ENCODE measurements around the gene CNNM4.
A peak's percentile ranks its signal among the peaks of the same experiment; 100 is the strongest.

The CNNM4 gene

DNA sequence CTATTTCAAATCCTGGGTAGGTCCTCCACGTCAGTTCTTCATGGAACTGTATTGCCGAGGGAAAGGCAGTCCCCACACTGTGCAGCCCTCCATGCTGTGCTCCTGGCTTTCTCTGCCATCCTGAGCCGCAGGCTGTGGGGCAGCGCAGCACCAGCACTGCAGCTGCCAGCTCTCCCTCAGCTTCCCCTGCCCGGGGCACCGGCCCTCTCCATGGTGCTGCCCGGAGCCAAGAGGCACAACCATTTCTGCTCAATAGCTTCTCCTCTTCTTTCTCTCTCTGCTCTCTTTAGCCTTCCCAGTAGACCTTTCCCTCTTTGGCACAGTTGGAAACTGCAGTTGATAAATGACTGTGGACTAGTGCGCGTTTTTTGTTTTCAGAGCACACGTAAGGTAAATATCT is 71.0 kb downstream of the CNNM4 start:
- FAIRE-seq = no peak

DNA sequence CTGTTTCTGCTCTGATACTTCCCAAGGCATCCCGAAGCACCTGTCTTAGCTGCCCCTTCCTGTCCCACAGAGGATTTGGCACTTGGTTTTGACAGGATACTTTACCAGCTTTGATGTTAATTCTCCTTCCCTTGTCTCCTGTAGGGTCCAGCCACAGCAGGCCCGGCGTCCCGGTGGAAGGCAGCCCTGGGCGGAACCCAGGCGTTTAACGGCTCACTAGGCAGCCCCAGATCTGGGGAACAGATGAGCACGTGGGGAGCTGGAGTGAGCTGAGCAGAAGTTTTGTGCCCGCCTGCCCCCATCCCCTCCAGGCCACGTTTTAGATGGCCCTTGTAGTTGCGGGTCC is 71.7 kb downstream of the CNNM4 start:
- FAIRE-seq (no peak), DNase-seq (ENCODE audit: low spot score) (no peak)

More for the DNA sequence above, 71.0 kb downstream of the CNNM4 start:
- peak; percentile 30 for DNase-seq (ENCODE audit: low spot score)

DNA sequence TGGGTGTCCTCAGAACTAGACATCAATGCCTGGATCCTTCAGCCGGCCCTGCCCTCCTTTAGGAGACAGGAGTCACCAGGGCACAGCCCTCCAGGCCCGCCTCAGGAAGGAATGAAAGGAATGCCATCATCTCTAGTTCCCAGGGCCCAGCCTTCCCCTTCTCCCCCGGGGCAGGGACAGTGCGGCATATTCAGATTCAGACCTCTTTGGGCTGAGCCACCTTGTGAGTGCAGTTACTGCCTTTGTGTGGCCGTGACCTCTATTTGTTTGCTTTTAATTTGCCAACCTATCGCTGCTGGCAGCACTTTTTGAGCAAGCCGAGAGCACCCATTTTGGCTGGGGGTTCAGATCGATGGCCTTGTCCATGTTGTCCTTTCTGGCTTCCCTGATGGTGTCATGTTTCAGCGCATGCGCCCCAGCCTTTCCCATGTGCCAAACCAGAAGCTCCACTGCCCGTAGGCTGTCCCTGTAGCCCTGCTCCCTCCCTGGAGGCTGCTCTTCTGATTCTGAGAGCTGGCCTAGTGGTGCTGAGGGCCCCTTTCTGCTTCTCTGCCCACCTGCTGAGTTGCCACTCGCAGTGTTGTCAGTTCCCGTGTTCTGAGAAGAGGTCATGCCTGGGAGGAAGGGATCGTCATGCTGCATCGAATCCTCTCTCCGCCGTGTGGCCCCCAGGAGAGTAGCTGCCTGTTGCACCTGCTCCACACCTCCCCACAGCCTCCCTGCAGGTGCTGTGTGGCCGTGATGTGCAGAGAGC is 72.2 kb downstream of the CNNM4 start:
- DNase-seq (ENCODE audit: low spot score) (peak; percentile 91), FAIRE-seq (peak; percentile 82)

DNA sequence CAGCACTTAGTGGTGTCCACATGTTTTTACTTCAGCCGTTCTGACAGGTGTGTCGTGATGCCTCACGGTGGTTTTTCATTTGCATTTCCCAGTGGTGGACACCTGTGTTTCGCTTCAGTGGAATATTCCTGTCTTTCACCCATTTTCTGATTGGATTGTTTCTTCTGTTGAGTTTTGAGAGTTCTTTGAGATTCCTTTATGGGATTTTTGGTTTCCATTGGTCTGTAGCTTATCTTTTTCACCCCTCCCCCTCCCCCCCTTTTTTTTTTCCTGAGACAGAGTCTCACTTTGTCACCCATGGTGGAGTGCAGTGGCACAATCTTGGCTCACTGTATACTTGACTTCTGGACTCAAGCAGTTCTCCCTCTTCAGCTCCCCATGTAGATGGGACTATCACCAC is 75.1 kb downstream of the CNNM4 start:
- no peak for FAIRE-seq

DNA sequence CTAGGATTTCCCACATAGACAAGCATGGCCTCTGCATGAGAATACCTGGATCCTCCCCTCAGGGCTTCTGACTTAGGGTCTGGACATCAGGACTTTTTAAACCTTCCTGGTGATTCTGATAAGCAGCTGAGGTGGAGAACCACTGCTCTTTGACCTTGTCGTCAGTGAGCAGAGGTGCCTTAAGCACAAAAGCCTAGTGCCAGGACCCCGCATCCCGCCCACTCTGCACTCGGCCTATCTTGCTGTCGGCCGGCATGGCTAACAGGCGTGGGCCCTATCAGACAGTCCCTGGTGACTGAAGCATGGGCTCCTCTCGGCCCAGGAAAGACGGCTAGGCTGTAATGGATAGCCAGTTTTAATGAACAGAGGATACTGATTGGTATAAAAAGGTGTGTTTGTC is 76.9 kb downstream of the CNNM4 start:
- DNase-seq (ENCODE audit: low spot score) = no peak
- no peak for FAIRE-seq

More for the DNA sequence above, 75.1 kb downstream of the CNNM4 start:
- no peak for DNase-seq (ENCODE audit: low spot score)

DNA sequence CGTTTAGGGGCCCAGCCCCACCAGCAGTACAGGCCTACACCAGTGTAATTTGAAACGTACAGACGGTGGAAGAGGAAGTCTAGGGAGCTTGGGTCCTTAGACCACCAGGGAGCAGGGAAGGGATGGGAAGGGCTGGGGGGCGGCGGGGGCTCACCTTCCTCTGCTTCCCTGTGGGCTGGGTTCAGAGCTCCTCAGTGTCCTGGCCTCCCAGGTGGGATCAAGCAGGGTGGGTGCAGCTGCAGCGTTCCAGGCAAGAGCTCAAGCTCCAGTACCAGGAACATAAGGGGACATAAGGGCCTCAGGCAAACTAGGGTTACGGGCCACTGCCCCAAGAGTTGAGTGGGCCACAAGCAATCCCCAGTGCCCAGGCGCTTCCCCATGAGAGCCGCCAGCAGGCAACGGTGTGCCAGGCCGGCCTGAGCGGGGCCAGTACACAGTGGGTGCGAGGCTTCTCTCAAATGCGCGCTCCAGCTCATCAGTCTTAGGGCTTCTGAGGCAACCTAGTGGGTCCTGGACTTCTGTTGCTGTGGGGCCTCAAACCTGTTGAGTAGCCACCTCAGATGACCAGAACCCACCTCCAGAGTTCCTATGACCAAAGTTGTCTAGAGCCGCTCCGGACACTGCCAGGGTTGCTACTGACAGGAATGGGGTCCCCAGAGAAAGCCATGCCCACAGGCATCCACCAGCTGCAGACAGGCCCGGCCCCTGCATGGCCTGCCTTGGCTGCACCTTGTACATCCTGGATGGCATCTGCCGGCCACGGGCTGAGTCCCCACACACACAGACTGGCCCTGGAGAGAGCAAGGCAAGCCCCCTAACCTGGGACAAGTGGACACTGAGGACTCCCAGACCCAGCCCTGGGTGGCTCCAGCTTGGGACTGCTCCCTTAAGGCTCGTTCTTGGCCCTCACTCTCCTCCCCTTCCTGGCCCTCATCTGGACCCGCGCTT is 77.9 kb downstream of the CNNM4 start:
- DNase-seq (ENCODE audit: low spot score) (no peak), FAIRE-seq (no peak)

DNA sequence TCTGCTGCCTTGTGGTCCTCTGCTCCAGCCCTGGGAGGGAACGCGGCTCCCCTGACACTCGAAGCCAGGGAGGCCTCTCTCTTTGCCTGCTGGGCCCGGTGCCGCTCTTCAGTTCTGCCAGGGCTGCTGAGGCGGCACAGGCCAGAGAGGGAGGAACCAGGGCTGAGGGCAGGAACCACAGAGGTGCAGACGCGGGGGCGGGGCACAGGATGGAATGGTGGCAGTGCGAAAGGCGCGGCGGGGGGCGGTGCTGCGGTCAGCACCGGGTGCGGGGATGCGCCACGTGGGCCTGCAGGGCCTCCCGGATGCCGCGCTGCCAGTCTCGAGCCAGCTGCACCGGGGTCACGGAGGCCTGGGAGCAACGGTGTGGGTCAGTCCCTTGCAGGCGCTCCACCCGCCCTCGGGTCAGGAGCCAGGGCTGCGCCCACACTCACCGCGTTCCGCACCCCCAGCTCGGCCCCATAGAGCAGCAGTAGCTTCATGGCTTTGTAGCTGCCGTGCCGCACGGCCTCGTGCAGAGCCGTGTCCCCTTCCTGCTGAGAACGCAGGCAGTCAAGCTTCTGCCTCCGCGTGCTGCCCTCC is 78.7 kb downstream of the CNNM4 start:
- DNase-seq (ENCODE audit: low spot score) (no peak), FAIRE-seq (no peak)

DNA sequence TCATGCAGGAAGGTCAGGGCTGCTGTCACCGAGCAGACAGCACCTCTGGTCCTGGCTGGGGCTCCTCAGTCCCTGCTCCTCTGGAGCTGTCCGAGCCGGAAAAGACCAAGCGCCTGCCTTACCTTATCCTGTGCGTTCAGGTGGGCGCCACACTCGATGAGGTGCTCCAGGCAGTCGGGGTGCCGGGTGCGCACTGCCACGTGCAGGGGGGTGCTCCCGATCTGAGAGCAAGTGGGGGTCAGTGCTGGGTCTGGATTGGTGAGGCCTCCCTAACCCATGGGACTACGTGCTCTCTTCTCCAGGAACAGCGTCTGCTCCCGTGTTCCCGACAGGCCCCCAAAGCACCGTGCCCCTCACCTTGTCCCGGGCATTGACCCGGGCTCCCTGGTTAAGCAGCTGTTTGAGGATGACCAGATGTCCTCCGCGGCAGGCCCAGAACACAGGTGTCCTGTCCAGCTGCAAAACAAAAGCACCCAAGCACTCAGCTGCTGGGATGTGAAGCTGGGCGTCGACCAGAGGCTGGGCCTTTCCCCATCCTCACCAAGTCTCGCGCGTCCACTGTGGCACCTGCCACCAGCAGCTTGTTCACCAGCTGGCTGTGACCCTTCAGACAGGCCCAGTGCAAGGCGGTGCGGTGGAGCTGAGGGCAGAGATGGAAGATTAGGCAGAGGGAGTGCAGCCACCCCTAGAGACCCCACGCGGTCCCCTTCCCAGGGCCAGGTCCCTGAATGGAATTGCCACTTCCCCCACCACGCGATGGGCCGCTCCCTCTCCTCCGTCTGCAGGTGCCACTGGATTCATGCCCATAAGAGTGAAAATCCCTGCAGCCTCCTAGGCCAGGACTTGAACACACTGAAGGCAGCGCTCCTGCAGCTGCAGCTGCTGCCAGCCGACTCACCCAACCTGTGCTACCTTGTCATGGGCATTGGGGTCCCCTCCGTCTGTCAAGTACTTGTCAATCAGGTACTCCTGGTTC is 79.5 kb downstream of the CNNM4 start:
- DNase-seq (ENCODE audit: low spot score) (no peak), FAIRE-seq (peak; percentile 74)

DNA sequence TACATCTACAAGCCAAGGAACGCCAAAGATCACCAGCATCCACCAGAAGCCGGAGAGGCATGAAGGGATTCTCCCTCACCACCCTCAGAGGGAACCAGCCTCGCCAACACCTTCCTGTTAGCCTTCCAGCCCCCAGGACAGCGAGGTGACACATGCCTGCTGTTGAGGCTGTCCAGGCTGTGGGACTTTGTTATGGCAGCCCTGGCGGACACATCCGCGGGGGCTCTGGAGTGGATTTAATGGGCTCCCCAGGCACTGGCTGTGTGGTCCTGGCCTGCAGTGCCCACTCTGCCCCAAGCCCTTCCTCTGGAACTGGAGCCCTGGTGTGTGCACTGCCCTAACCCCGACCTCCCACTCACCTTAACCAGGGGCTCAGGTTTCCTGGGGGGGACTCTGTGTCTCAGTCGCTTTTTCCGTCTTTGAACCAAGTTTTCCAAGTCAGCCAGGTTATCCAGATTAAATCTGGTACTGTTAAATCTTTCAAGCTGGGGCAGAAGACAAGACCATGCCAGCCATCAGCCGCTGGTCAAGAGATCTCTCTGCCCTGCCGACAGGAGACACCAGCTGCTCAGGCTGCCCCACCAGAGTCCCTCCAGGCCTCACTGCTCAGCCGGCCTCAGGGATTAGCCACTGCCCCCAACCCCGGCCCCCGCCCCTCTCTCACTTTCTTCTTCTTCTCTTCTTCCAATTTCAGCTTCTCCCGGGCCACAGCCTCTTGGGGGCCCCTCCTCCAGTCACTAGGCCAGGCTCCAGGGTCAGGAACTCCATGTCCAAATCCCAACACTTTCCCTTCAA is 81.2 kb downstream of the CNNM4 start:
- no peak for FAIRE-seq

DNA sequence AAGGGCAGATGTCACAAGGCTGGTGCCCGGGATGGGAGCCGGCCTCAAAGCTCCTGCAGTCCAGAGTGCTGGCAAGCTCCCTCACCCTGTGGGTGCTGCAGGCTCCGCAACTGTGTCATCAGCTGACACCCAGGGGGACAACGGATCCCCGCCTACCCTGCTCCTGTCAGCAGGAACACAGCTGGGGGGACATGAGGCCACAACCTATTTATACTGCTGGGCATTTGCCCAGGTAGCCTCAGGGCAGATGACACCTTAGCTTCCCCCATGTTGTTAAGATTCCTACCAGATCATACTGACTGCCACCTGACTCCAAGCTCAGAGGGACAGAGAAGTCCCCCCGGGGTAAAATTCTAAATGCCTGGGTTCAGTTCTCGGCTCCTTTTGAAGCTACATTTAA is 81.9 kb downstream of the CNNM4 start:
- FAIRE-seq (no peak), DNase-seq (ENCODE audit: low spot score) (no peak)

More for the DNA sequence above, 81.2 kb downstream of the CNNM4 start:
- no peak for DNase-seq (ENCODE audit: low spot score)

DNA sequence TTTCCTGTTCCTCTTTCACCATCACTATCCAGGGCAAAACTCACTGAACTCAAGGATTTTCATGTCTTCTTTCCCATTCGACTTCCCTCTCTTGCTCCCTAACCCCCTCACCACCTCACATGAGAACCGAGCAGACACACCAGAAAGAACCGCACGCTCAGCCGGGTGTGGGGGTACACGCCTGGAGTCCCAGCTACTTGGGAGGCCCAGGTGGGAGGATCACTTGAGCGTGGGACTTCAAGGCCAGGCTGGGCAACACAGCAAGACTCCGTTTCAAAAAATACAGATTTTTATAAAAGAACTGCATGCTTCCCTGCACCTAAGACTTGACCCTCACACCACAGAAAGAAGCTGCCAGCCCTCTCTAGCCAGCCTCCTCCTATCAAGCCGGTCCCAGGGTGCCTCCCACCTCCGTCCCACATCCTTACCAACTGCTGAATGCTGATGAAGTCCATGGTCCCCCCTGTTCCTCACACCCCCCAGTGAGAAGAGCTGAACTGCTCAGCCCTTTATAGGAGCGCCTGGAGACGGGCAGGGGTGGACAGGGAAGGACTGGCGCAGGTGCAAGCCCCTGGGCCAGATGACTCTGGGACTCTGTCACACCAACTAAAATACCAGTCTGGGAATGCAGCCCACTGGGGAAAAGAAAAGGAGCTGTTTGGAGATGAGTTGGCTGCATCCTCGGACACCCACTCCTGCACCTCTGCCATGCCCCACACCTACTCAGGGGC is 83.0 kb downstream of the CNNM4 start, which contains the start of gene ANKRD23:
TSS of gene ANKRD23 (minus strand) at position 484 of the 731 bp plus-strand sequence. CDS start at position 455, 29 bp downstream.
- no peak for DNase-seq (ENCODE audit: low spot score)
- no peak for FAIRE-seq

DNA sequence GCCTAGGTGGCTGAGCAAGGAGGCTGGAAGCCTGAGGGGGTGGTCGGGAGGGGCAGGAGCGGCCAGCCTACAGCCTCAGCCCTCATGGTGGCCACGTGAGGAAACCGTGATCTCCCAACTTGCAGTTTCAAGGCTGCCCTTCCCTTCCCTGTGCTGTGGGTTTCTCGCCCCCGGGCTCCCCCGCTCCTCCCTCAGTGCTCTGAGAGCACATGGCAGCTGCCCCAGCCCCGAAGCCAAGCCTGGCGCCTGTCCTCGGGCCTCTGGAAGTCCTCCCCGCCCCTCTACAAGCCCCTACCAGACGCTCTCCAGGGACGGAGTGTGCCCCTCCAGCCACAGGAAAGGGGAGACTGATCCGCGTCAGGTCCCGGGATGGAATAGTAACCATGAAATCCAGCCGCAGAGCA is 83.7 kb downstream of the CNNM4 start:
- FAIRE-seq (no peak), DNase-seq (ENCODE audit: low spot score) (no peak)

DNA sequence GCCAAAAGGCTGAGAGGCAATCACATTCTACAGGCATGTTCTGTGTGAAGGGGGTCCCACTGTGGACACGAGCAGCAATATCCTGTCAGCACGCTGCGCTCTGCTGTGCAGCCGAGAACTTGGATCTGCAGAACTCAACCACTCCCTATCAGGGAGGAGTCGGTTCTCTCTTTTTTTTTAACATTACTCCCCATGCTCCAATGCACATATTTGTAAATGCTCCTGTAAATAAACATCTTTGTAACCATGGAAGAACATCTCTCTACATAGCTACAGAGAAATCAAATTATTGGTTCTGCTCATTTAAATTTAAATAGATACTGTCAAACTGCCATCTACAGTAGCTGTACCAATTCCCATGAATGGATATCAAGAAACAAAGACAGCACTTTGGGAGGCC is 86.1 kb downstream of the CNNM4 start:
- FAIRE-seq (no peak), DNase-seq (ENCODE audit: low spot score) (no peak)

DNA sequence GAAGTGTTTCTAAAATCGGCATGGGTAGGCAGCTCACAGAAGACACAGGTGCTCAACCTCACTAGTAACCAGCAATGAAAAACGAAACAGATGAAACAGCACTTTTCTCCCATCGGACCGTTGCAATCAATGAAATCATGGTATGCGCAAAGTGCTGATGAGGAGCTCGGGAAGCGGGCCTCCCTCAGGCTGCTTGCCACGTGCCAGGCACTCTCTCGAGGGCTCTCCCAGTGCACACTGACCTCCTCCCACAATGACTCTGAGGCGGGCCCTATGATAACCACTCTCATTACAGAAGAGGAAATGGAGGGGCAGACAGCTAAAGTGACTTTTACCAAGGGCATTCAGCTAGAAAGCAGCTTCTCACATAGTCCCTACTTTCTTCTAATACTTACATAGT is 86.9 kb downstream of the CNNM4 start:
- DNase-seq (ENCODE audit: low spot score) = no peak
- no peak for FAIRE-seq

DNA sequence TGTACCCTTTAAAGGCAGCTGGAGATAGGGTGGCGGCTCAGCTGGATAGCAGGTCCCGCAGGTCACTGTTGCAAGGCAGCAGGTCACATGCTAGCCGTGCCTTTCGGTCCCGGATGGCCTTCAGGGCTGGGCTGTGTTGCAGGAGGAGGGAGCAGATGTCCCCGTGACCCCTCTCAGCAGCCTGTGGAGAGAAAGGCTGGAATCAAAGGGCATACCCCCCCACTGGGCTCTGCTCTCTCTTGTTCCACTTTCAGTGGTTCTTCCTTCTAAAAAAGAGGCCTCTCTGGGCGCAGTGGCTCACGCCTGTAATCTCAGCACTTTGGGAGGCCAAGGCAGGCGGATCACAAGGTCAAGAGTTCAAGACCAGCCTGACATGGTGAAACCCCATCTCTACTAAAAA is 87.6 kb downstream of the CNNM4 start:
- FAIRE-seq (no peak), DNase-seq (ENCODE audit: low spot score) (no peak)

DNA sequence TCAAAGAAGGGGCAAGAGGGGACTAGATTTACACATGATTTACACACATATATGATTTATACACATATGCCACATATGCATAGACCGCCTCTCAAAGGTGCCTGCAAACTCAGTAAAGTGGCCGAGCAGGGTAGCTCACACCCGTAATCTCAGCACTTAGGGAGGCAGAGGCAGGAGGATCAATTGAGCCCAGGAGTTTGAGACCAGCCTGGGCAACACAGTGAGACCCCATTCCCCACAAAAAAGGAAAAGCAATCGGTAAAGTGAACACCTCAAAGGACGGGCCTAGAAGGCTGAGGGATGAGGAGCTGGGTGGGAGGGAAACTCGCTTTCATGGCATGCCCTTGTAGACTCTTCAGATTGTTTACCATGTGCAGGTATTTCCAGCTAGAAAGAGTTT is 92.0 kb downstream of the CNNM4 start:
- FAIRE-seq (no peak), DNase-seq (ENCODE audit: low spot score) (no peak)

DNA sequence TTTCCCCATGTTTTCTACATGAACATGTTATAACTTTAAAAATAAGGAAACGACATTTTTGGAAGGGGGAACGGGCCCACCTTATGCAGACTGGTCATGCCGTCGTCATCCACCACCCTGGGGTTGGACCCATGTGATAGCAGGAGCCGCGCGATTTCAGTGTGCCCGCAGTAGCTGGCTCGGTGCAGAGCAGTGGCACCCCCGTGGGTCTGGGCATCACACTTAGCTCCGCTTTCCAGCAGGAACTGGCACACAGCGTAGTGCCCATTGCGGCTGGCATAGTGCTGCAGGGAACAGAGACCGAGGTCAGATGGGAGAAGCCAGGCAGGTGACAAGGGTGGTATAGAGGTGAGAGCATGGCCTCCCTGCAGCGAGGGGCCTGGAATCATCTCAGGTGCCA is 92.6 kb downstream of the CNNM4 start:
- peak; percentile 61 for FAIRE-seq

DNA sequence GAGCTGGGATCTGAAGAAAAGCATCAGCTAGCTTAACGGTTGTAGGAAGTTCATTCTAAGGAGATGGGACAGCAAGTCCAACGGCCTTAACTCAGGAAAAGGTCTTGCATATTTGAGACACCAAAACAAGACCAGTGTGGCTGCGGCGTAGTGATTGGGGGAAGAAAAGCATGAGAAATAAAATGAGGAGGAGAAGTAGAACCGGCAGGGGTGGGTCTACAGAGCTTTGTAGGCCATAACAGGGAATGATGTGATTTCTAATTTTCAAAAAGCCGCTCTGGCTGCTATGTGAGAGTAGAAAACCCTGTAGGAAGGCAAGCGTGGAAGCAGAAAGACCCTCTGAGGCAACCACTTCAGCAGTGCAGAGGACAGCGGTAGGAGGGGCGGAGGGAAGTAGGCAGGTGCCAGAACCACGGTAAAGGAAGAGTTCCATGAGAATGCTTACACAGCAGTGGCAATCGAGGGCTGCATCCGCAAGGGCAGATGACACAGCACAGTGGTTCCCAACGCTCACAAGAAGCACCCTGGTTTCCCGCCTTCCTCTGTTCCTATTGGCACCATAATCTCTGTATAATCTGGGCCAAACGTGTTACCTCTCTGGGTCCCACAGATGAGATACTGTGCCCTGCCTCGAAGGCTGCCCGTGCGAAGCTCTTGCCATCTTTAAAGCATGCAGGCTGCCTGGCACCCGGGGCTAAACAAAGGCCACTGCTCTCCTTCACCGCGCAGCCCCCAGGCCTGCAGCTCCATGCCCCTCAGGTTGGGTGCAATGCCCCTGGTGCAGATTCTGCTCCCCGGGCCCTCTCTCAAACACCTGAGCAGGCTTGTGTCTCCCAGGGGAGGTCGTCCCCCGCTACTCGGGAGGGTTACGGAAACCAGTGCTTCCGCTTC is 96.3 kb downstream of the CNNM4 start:
- DNase-seq (ENCODE audit: low spot score) (no peak), FAIRE-seq (no peak)

More for the DNA sequence above, 92.6 kb downstream of the CNNM4 start:
- DNase-seq (ENCODE audit: low spot score) = no peak

Data from urothelium cell line (cell line).